ENCODE data around the gene LMCD1. TPM values are rescaled to one million over a fixed set of nuclear protein-coding genes. Genes with fewer than 3 reads are reported as not detected.
A peak's percentile ranks its signal among the peaks of the same experiment; 100 is the strongest.

Gene LMCD1
- total RNA-seq, 6 experiments from 2014 or later, result 3.0 to 24.0 (median 8.4) TPM

- TF ChIP-seq CTCF (IDR thresholded peaks at IDR 0.05), result no peak
- TF ChIP-seq POLR2A (IDR thresholded peaks at IDR 0.05), result no peak
- WGBS (ENCODE audit: insufficient coverage, low coverage, low lambda C conversion rate, missing lambda C conversion rate), result 69% methylated on average over 4 of the region's 12 CpGs
- Histone ChIP-seq H3K27ac (no peak overlapping the region), H3K4me1 (no peaks in the 10 kb centered on the region), H3K36me3 (no peaks in the 10 kb centered on the region), H3K27me3 (no peaks in the 10 kb centered on the region), H3K4me3 (no peak overlapping the region), H3K9me3 (no peaks in the 10 kb centered on the region)
- intact Hi-C loops (cut with DNase I), result no loop called here
- DNase-seq, result no peak
- no peak for ATAC-seq
Measured at GRCh38 chr3:8542190-8543135, 40.8 kb downstream of the LMCD1 start.

GRCh38 chr3:8546609-8547008 is 45.0 kb downstream of the LMCD1 start:
- no peaks in the 10 kb centered on the region for H3K27me3 ChIP-seq

GRCh38 chr3:8548502-8549275 is 47.1 kb downstream of the LMCD1 start:
- Histone ChIP-seq H3K9me3 (no peaks in the 10 kb centered on the region), H3K27me3 (no peaks in the 10 kb centered on the region), H3K36me3 (no peaks in the 10 kb centered on the region), H3K27ac (peak overlapping the region in 2 of 3 donors; percentile 72), H3K4me3 (peak overlapping the region in 2 of 3 donors; percentile 5 to 23), H3K4me1 (peaks cover 0 to 16% (median 7%) of the 10 kb centered on the region in 4 donors)
- ATAC-seq (peak; percentile 84 to 93 (median 90)), DNase-seq (peak in 1 of 3 donors; percentile 59)
- no peak for TF ChIP-seq CTCF (IDR thresholded peaks at IDR 0.05)
- TF ChIP-seq POLR2A (IDR thresholded peaks at IDR 0.05), result no peak
- 80% methylated on average over 9 of the region's 17 CpGs for WGBS (ENCODE audit: insufficient coverage, low coverage, low lambda C conversion rate, missing lambda C conversion rate)
- intact Hi-C loops (cut with DNase I), result no loop called here

More at GRCh38 chr3:8546609-8547008, 45.0 kb downstream of the LMCD1 start:
- no peaks in the 10 kb centered on the region for H3K36me3 ChIP-seq
- ATAC-seq (no peak), DNase-seq (no peak)
- no peak overlapping the region for H3K27ac ChIP-seq
- peaks cover 0 to 16% (median 7%) of the 10 kb centered on the region in 4 donors for H3K4me1 ChIP-seq
- no peak overlapping the region for H3K4me3 ChIP-seq
- no peak for TF ChIP-seq POLR2A (IDR thresholded peaks at IDR 0.05)
- no peak for TF ChIP-seq CTCF (IDR thresholded peaks at IDR 0.05)
- 92% methylated on average over 3 of the region's 4 CpGs for WGBS (ENCODE audit: insufficient coverage, low coverage, low lambda C conversion rate, missing lambda C conversion rate)
- intact Hi-C loops (cut with DNase I), result no loop called here
- no peaks in the 10 kb centered on the region for H3K9me3 ChIP-seq

GRCh38 chr3:8549354-8549753 is 47.7 kb downstream of the LMCD1 start:
- H3K4me3 ChIP-seq, result peak overlapping the region in 2 of 3 donors; percentile 5 to 23
- peaks cover 0 to 16% (median 7%) of the 10 kb centered on the region in 4 donors for H3K4me1 ChIP-seq
- DNase-seq (no peak), ATAC-seq (peak; percentile 84 to 93 (median 88))
- H3K27ac ChIP-seq, result peak overlapping the region in 2 of 3 donors; percentile 72
- no peaks in the 10 kb centered on the region for H3K9me3 ChIP-seq
- H3K27me3 ChIP-seq, result no peaks in the 10 kb centered on the region
- no peak for TF ChIP-seq CTCF (IDR thresholded peaks at IDR 0.05)
- no peak for TF ChIP-seq POLR2A (IDR thresholded peaks at IDR 0.05)
- H3K36me3 ChIP-seq, result no peaks in the 10 kb centered on the region
- intact Hi-C loops (cut with DNase I), result no loop called here
- 14% methylated on average over 1 of the region's 1 CpG for WGBS (ENCODE audit: insufficient coverage, low coverage, low lambda C conversion rate, missing lambda C conversion rate)

Data from right lobe of liver (tissue), 6 donors.